GM12864 (cell line): ENCODE measurements around the gene PPFIBP1.
"Not testable (repeated sequence)": the region's sequence is repeated elsewhere in the genome, so short reads cannot be mapped to it uniquely, and the experiment has no call there.

Experiments used
- DNase-seq: peaks from one replicate; pipeline ENCODE4 v3.0.0-alpha.2; 2011; ENCODE audit warnings: low read depth
- H3K4me3 ChIP-seq: 2 replicates; pipeline ENCODE4 v1.5.1; 2011; ENCODE audit warnings: mild to moderate bottlenecking, low read depth, low read length, control low read depth
- CTCF ChIP-seq: IDR thresholded peaks from 2 replicates; pipeline ENCODE4 v1.5.1; 2011; ENCODE audit warnings: low read depth, mild to moderate bottlenecking, moderate library complexity, low read length, control low read depth, inconsistent platforms; ENCODE audit errors: missing control alignments

PPFIBP1 gene

GRCh38 chr12:27637524-27637923, 113.5 kb downstream of the PPFIBP1 start:
- no peak for DNase-seq
- no peak overlapping the region for H3K4me3 ChIP-seq
- TF ChIP-seq CTCF, result no peak

- no peak for TF ChIP-seq CTCF
- H3K4me3 ChIP-seq, result no peak overlapping the region
- DNase-seq, result no peak
Measured at GRCh38 chr12:27639265-27639664, 115.3 kb downstream of the PPFIBP1 start.

- not testable (repeated sequence) for DNase-seq, H3K4me3 ChIP-seq
Measured at GRCh38 chr12:27640566-27641200, 116.7 kb downstream of the PPFIBP1 start.

GRCh38 chr12:27642361-27642760, 118.4 kb downstream of the PPFIBP1 start:
- H3K4me3 ChIP-seq, DNase-seq: not testable (repeated sequence)

GRCh38 chr12:27642892-27643291, 118.9 kb downstream of the PPFIBP1 start:
- not testable (repeated sequence) for DNase-seq, H3K4me3 ChIP-seq

GRCh38 chr12:27644158-27644845, 120.3 kb downstream of the PPFIBP1 start:
- DNase-seq, result no peak

GRCh38 chr12:27645671-27646070, 121.7 kb downstream of the PPFIBP1 start:
- DNase-seq, result no peak
- no peak for TF ChIP-seq CTCF
- H3K4me3 ChIP-seq, result no peak overlapping the region

More at GRCh38 chr12:27644158-27644845, 120.3 kb downstream of the PPFIBP1 start:
- no peak for TF ChIP-seq CTCF
- no peak overlapping the region for H3K4me3 ChIP-seq

GRCh38 chr12:27646149-27646548, 122.1 kb downstream of the PPFIBP1 start:
- no peak overlapping the region for H3K4me3 ChIP-seq
- no peak for TF ChIP-seq CTCF
- DNase-seq, result no peak
